Stomach smooth muscle (tissue), 2 donors: ENCODE data around the gene RPS2.

Experiments
- H3K27ac ChIP-seq: one replicate; pipeline ENCODE4 v1.7.0; 2013; ENCODE audit warnings: mild to moderate bottlenecking, low read length, inconsistent platforms
- H3K27me3 ChIP-seq, 2 donors: one replicate each; pipeline ENCODE4 v1.7.0; 2013; ENCODE audit warnings: low read length in 2 of 2; ENCODE audit not compliant: insufficient read depth in 2 of 2, control insufficient read depth in 1 of 2
- H3K36me3 ChIP-seq, 2 donors: one replicate each; pipeline ENCODE4 v1.7.0; 2013; ENCODE audit warnings: low read length in 2 of 2; ENCODE audit not compliant: control insufficient read depth in 2 of 2, insufficient read depth in 2 of 2
- H3K4me1 ChIP-seq: one replicate; pipeline ENCODE4 v1.7.0; 2013; ENCODE audit warnings: low read length; ENCODE audit not compliant: control insufficient read depth, insufficient read depth
- H3K4me3 ChIP-seq, 2 donors: one replicate each; pipeline ENCODE4 v1.7.0; 2013; ENCODE audit warnings: low read length in 2 of 2
- H3K9ac ChIP-seq, 2 donors: one replicate each; pipeline ENCODE4 v1.7.0; 2013; ENCODE audit warnings: low read length in 2 of 2, mild to moderate bottlenecking in 1 of 2
- H3K9me3 ChIP-seq, 2 donors: one replicate each; pipeline ENCODE4 v1.7.0; 2013; ENCODE audit warnings: low read length in 2 of 2; ENCODE audit not compliant: control insufficient read depth in 2 of 2
- donor health status: healthy.
- donor health status: Pancreatic carcinoma.

The RPS2 gene

DNA sequence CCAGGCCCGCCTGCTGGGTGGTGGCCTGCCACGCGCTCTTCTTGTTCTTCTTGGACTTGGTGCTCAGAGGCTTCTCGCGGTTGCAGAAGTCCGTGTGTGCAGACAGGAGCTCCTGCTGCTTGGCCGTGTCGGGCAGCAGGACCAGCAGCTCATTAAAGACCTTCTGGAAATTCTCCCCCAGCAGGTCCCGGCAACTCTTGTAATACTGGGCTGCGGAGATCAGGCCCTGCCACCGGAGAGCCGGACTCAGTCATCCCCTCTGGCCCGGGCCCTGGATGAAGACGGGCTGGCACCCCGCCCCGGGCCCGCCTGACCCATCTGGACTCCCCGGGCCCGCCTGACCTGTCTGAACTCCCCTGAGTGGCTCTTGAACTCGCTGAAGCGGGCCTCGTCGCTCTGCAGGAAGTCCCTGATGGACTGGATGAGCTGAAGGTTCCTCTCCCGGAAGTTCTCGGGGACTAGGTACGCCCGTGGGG is 33.8 kb upstream of the RPS2 start:
- peaks cover 23 to 27% of the 10 kb centered on the region in 2 donors for H3K36me3 ChIP-seq
- H3K27ac ChIP-seq: no peak overlapping the region
- H3K4me1 ChIP-seq: peaks cover 2% of the 10 kb centered on the region
- no peak overlapping the region for H3K4me3 ChIP-seq
- no peaks in the 10 kb centered on the region for H3K27me3 ChIP-seq
- no peak overlapping the region for H3K9ac ChIP-seq
- no peaks in the 10 kb centered on the region for H3K9me3 ChIP-seq

GRCh38 chr16:1997494-1998359 is 33.1 kb upstream of the RPS2 start:
- Histone ChIP-seq H3K9me3 (no peaks in the 10 kb centered on the region), H3K36me3 (peaks cover 23 to 27% of the 10 kb centered on the region in 2 donors), H3K9ac (no peak overlapping the region), H3K4me3 (no peak overlapping the region), H3K27me3 (no peaks in the 10 kb centered on the region), H3K27ac (no peak overlapping the region), H3K4me1 (no peaks in the 10 kb centered on the region)

GRCh38 chr16:1993731-1994131 is 29.1 kb upstream of the RPS2 start:
- peaks cover 0 to 6% of the 10 kb centered on the region in 2 donors for H3K36me3 ChIP-seq
- H3K4me3 ChIP-seq: no peak overlapping the region
- peaks cover 23 to 26% of the 10 kb centered on the region in 2 donors for H3K27me3 ChIP-seq
- H3K9ac ChIP-seq: no peak overlapping the region
- peaks cover 22% of the 10 kb centered on the region for H3K4me1 ChIP-seq
- no peaks in the 10 kb centered on the region for H3K9me3 ChIP-seq
- H3K27ac ChIP-seq: no peak overlapping the region

GRCh38 chr16:1992704-1993317 is 28.2 kb upstream of the RPS2 start:
- H3K4me3 ChIP-seq: no peak overlapping the region
- H3K9ac ChIP-seq: no peak overlapping the region
- H3K36me3 ChIP-seq: peaks cover 0 to 3% of the 10 kb centered on the region in 2 donors
- H3K27ac ChIP-seq: no peak overlapping the region
- H3K4me1 ChIP-seq: peaks cover 22% of the 10 kb centered on the region
- no peaks in the 10 kb centered on the region for H3K9me3 ChIP-seq
- H3K27me3 ChIP-seq: peaks cover 27 to 29% of the 10 kb centered on the region in 2 donors

GRCh38 chr16:1991948-1992703 is 27.5 kb upstream of the RPS2 start:
- Histone ChIP-seq H3K9me3 (no peaks in the 10 kb centered on the region), H3K27me3 (peaks cover 27 to 29% of the 10 kb centered on the region in 2 donors), H3K36me3 (peaks cover 0 to 2% of the 10 kb centered on the region in 2 donors), H3K9ac (no peak overlapping the region), H3K27ac (no peak overlapping the region), H3K4me3 (peak overlapping the region; percentile 40 to 60), H3K4me1 (peaks cover 22% of the 10 kb centered on the region)

DNA sequence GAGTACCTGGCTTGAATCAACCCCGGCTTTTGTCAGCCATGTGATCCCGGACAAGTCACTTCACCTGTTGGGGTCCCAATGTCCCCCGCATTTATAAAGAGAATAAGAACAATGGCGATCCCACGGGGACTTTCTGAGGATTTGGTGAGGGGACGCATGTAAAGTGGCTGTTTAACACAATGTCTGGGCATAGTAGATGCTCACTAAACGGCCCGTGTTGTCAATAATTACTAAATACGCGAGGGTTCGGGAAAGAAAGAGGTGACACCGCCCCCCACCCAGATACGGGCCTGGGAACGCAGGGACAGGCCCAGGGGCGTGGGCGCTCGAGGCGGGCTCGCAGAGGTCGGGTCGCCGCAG is 26.9 kb upstream of the RPS2 start:
- H3K9me3 ChIP-seq: no peaks in the 10 kb centered on the region
- H3K27ac ChIP-seq: no peak overlapping the region
- H3K4me3 ChIP-seq: peak overlapping the region in 1 of 2 donors; percentile 60
- no peak overlapping the region for H3K9ac ChIP-seq
- peaks cover 27 to 29% of the 10 kb centered on the region in 2 donors for H3K27me3 ChIP-seq
- peaks cover 22% of the 10 kb centered on the region for H3K4me1 ChIP-seq
- peaks cover 2 to 5% of the 10 kb centered on the region in 2 donors for H3K36me3 ChIP-seq

DNA sequence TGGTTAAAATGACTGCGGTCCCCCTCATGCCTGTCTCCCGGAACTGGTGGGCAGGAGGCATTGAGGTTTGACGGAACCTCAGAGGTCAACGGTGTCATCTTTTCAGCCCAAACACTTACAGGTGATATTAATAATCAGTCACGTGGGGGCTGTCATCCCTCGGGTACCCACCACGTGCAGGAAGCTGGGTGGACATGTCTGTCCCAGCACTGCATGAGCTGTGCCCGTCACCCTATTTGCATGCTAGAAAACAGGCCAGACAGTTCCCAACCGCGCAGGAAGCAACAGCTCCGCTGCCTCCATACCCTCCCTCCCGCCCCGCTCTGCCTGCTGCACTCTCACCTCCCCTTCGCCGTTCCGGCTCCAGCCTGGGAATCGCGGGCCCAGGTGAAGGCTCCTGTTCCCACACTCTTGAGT is 26.5 kb upstream of the RPS2 start:
- Histone ChIP-seq H3K36me3 (peaks cover 6 to 9% of the 10 kb centered on the region in 2 donors), H3K27ac (no peak overlapping the region), H3K4me1 (peaks cover 22% of the 10 kb centered on the region), H3K9me3 (no peaks in the 10 kb centered on the region), H3K4me3 (no peak overlapping the region), H3K9ac (no peak overlapping the region), H3K27me3 (peaks cover 27 to 29% of the 10 kb centered on the region in 2 donors)

DNA sequence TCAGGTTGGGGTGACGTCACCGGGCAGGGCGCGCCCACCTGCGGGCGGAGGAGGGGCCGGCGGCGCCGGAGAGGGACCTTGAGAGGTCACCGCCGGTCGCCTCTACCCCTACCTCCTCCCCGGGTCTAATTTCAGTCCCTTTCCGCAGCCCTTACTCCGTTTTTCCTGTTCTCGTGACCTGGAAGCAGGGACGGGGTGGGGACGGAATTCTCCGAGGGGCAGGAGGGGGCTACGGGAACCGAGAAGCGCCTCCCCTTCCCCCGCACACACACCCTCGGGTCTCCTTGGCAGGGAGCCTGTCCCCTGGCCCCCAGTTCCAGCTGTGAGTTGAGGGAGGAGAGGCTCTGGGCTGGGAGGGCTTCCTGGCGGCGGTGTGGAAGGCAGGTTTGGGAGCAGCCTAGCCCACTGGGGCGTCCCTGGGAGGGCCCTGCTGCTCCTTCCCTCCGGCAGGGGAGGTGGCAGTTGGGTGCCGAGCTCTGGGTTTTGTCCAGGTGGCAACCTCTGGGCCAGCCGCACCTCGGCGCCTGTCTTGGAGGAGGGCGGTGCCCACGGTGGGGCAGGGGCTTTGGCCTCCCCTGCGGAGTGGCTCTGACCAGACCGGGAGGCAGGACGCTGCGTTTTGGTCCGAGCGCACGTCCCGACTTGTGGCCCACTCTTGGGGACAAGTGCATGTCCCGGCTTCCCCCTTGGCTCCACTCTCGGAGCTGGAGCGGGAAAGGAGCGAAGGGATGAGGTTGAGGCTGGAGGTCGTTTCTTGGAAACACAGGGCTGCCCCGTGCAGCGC is 25.9 kb upstream of the RPS2 start:
- Histone ChIP-seq H3K27me3 (peaks cover 27 to 29% of the 10 kb centered on the region in 2 donors), H3K27ac (no peak overlapping the region), H3K4me1 (peaks cover 23% of the 10 kb centered on the region), H3K9me3 (no peaks in the 10 kb centered on the region), H3K36me3 (peaks cover 11 to 15% of the 10 kb centered on the region in 2 donors), H3K4me3 (no peak overlapping the region), H3K9ac (no peak overlapping the region)

- H3K9ac ChIP-seq: no peak overlapping the region
- H3K4me3 ChIP-seq: no peak overlapping the region
- no peaks in the 10 kb centered on the region for H3K9me3 ChIP-seq
- H3K27ac ChIP-seq: no peak overlapping the region
- peaks cover 11 to 16% of the 10 kb centered on the region in 2 donors for H3K36me3 ChIP-seq
- H3K27me3 ChIP-seq: peaks cover 27 to 29% of the 10 kb centered on the region in 2 donors
- H3K4me1 ChIP-seq: peaks cover 28% of the 10 kb centered on the region
Measured at GRCh38 chr16:1990101-1990350, 25.4 kb upstream of the RPS2 start.
